GM06990 (cell line): Measurements from ENCODE around the gene NTPCR.

Source experiments
- DNase-seq: peaks from one replicate; pipeline ENCODE4 v3.0.0-alpha.2; 2011; ENCODE audit not compliant: insufficient read length; ENCODE audit errors: extremely low read depth
- H3K27me3 ChIP-seq: replicated peaks from 2 replicates; pipeline ENCODE4 v1.6.0; 2011; ENCODE audit warnings: low read length; ENCODE audit not compliant: control insufficient read depth, insufficient read depth
- H3K36me3 ChIP-seq: 2 replicates; pipeline ENCODE4 v1.5.1; 2011; ENCODE audit warnings: low read length; ENCODE audit not compliant: control insufficient read depth, insufficient read depth
- H3K4me3 ChIP-seq: replicated peaks from 2 replicates; pipeline ENCODE4 v1.5.1; 2011; ENCODE audit warnings: low read depth, mild to moderate bottlenecking, control low read depth, low read length
- CTCF ChIP-seq: IDR thresholded peaks from 2 replicates; pipeline ENCODE4 v1.5.1; 2011; ENCODE audit warnings: low read length, control low read depth, mild to moderate bottlenecking, inconsistent platforms; ENCODE audit not compliant: insufficient read depth, poor library complexity, severe bottlenecking

Gene NTPCR

GRCh38 chr1:232927830-232928505, 22.4 kb upstream of the NTPCR start:
- TF ChIP-seq CTCF, result no peak
- no peaks in the 10 kb centered on the region for H3K36me3 ChIP-seq
- no peak overlapping the region for H3K4me3 ChIP-seq
- DNase-seq, result no peak
- no peaks in the 10 kb centered on the region for H3K27me3 ChIP-seq

- no peak overlapping the region for H3K4me3 ChIP-seq
- no peak for DNase-seq
Observed at GRCh38 chr1:232932486-232933425, 17.7 kb upstream of the NTPCR start.

DNA sequence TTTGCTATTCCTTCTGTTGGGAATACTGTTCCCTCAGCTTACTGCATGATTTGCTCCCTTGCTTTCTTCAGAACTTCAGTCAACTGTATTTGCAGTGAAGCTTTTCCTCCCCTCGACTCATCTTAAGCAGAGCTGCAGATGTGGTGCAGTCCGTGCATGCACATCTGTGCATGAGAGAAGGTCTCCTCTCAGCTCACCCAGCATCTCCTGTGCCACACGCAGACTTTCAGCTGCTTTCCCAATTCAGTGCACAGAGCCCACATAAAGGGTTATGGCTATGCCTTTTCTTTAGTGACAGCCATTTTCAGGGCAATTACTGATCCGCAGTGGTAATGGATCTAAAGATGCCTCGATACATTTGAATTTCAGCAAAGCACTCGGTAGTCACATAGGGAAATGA, 13.5 kb upstream of the NTPCR start:
- TF ChIP-seq CTCF, result no peak
- no peak overlapping the region for H3K4me3 ChIP-seq
- DNase-seq, result no peak
- H3K36me3 ChIP-seq, result no peaks in the 10 kb centered on the region
- H3K27me3 ChIP-seq, result no peaks in the 10 kb centered on the region

More at GRCh38 chr1:232932486-232933425, 17.7 kb upstream of the NTPCR start:
- no peak for TF ChIP-seq CTCF
- no peaks in the 10 kb centered on the region for H3K36me3 ChIP-seq
- H3K27me3 ChIP-seq, result no peaks in the 10 kb centered on the region

- no peak for TF ChIP-seq CTCF
- Histone ChIP-seq H3K36me3 (no peaks in the 10 kb centered on the region), H3K4me3 (no peak overlapping the region), H3K27me3 (no peaks in the 10 kb centered on the region)
- no peak for DNase-seq
Observed at GRCh38 chr1:232937741-232938375, 12.6 kb upstream of the NTPCR start.

DNA sequence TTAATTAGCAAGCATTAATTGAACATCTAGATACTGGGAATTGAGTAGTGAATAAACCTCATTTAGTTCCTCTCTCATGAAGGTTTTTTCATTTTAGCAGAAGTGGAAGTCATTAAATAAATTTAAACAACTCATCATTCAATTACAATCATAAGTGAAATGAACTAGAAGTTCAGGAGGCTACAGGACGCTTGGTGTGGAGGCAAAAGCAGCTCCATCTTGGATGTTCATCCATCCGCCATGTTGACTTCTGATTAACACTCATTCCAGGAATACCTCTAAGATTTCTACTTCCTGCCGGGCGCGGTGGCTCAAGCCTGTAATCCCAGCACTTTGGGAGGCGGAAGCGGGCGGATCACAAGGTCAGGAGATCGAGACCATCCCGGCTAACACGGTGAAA, 11.5 kb upstream of the NTPCR start:
- TF ChIP-seq CTCF, result no peak
- Histone ChIP-seq H3K4me3 (no peak overlapping the region), H3K27me3 (no peaks in the 10 kb centered on the region), H3K36me3 (no peaks in the 10 kb centered on the region)
- no peak for DNase-seq
